ENCODE results near the gene ADAMTS3.

ADAMTS3 gene

GRCh38 chr4:72312032-72312650, 256.9 kb downstream of the ADAMTS3 start:
- TF ChIP-seq CTCF (IDR thresholded peaks at IDR 0.05; ENCODE audit: borderline replicate concordance, insufficient read depth, low read depth, low read length) = no peak
- H3K4me3 ChIP-seq (ENCODE audit: low read depth, low read length) = no peak overlapping the region

GRCh38 chr4:72311291-72311690, 257.7 kb downstream of the ADAMTS3 start:
- no peak for TF ChIP-seq CTCF (IDR thresholded peaks at IDR 0.05; ENCODE audit: borderline replicate concordance, insufficient read depth, low read depth, low read length)
- no peak overlapping the region for H3K4me3 ChIP-seq (ENCODE audit: low read depth, low read length)

GRCh38 chr4:72305620-72306019, 263.4 kb downstream of the ADAMTS3 start:
- no peak for TF ChIP-seq CTCF (IDR thresholded peaks at IDR 0.05; ENCODE audit: borderline replicate concordance, insufficient read depth, low read depth, low read length)

GRCh38 chr4:72305080-72305479, 263.9 kb downstream of the ADAMTS3 start:
- no peak overlapping the region for H3K4me3 ChIP-seq (ENCODE audit: low read depth, low read length)
- no peak for TF ChIP-seq CTCF (IDR thresholded peaks at IDR 0.05; ENCODE audit: borderline replicate concordance, insufficient read depth, low read depth, low read length)

More at GRCh38 chr4:72305620-72306019, 263.4 kb downstream of the ADAMTS3 start:
- no peak overlapping the region for H3K4me3 ChIP-seq (ENCODE audit: low read depth, low read length)

GRCh38 chr4:72302981-72303704, 265.9 kb downstream of the ADAMTS3 start:
- H3K4me3 ChIP-seq (ENCODE audit: low read depth, low read length) = no peak overlapping the region
- TF ChIP-seq CTCF (IDR thresholded peaks at IDR 0.05; ENCODE audit: borderline replicate concordance, insufficient read depth, low read depth, low read length) = peak; percentile 59; the same call in 1 of the 2 replicates

GRCh38 chr4:72301759-72302158, 267.3 kb downstream of the ADAMTS3 start:
- no peak for TF ChIP-seq CTCF (IDR thresholded peaks at IDR 0.05; ENCODE audit: borderline replicate concordance, insufficient read depth, low read depth, low read length)
- no peak overlapping the region for H3K4me3 ChIP-seq (ENCODE audit: low read depth, low read length)

GRCh38 chr4:72300126-72300525, 268.9 kb downstream of the ADAMTS3 start:
- H3K4me3 ChIP-seq (ENCODE audit: low read depth, low read length) = no peak overlapping the region
- TF ChIP-seq CTCF (IDR thresholded peaks at IDR 0.05; ENCODE audit: borderline replicate concordance, insufficient read depth, low read depth, low read length) = no peak
